OCI-LY7 (cell line): ENCODE results near the gene CEP170B. TPM values are rescaled to one million over a fixed set of nuclear protein-coding genes. Genes with fewer than 3 reads are reported as not detected.
"Not testable (repeated sequence)": the region's sequence is repeated elsewhere in the genome, so short reads cannot be mapped to it uniquely, and the experiment has no call there.

Experiments
- BruUV-seq: library from RNA; stranded (reverse); fragments of 400-500 nt; replicated peaks from 2 replicates; lab custom pipeline; 2021; lab: Mats Ljungman, UMichigan
- CTCF ChIA-PET: fragments of 300-600 bp; sonication (Branson Sonifier 250); formaldehyde crosslinking; loops from one replicate; lab custom pipeline; 2022; ENCODE audit warnings: antibody characterized with exemption; ENCODE audit not compliant: unreplicated experiment; lab: Charles Lee
- POLR2A ChIA-PET: fragments of 300-600 bp; sonication (Branson Sonifier 250); formaldehyde crosslinking; loops from one replicate; lab custom pipeline; 2022; ENCODE audit warnings: antibody characterized with exemption; lab: Charles Lee
- DNase-seq: peaks from one replicate; pipeline ENCODE4 v3.0.0-alpha.2; 2015; ENCODE audit warnings: low spot score
- H2AFZ ChIP-seq: fragments of 200-600 bp; sonication (generic), shearing (Covaris generic); 2 replicates; pipeline ENCODE4 v1.6.1; 2014; ENCODE audit warnings: mild to moderate bottlenecking, antibody characterized with exemption, low read length, moderate library complexity
- H3K27ac ChIP-seq: fragments of 200-600 bp; sonication (generic); 2 replicates; pipeline ENCODE4 v1.5.1; 2014; ENCODE audit warnings: mixed run types, low read depth, mild to moderate bottlenecking, moderate library complexity, low read length, inconsistent platforms; ENCODE audit not compliant: poor library complexity, severe bottlenecking
- H3K36me3 ChIP-seq: fragments of 200-600 bp; sonication (generic); 2 replicates; pipeline ENCODE4 v1.6.1; 2014; ENCODE audit warnings: mild to moderate bottlenecking, antibody characterized with exemption, low read length, moderate library complexity, mixed read lengths; ENCODE audit not compliant: insufficient read depth
- H3K4me1 ChIP-seq: fragments of 200-600 bp; sonication (generic); 2 replicates; pipeline ENCODE4 v1.5.1; 2014; ENCODE audit warnings: mild to moderate bottlenecking, low read length; ENCODE audit not compliant: insufficient read depth, poor library complexity, severe bottlenecking
- H3K4me2 ChIP-seq: fragments of 200-600 bp; sonication (generic); 2 replicates; pipeline ENCODE4 v1.6.1; 2014; ENCODE audit warnings: mild to moderate bottlenecking, low read length
- H3K4me3 ChIP-seq: fragments of 200-600 bp; sonication (generic); 2 replicates; pipeline ENCODE4 v1.5.1; 2014; ENCODE audit warnings: mild to moderate bottlenecking, low read depth, low read length; ENCODE audit not compliant: poor library complexity, severe bottlenecking
- H3K79me2 ChIP-seq: fragments of 200-600 bp; sonication (generic); 2 replicates; pipeline ENCODE4 v1.6.1; 2016; ENCODE audit warnings: low read depth, mild to moderate bottlenecking, low read length, moderate library complexity, mixed read lengths; ENCODE audit not compliant: insufficient read depth
- H3K9me2 ChIP-seq: fragments of 200-600 bp; sonication (generic); 2 replicates; pipeline ENCODE4 v1.6.1; 2016; ENCODE audit warnings: mild to moderate bottlenecking, low read length, mixed read lengths; ENCODE audit not compliant: insufficient read depth
- H3K9me3 ChIP-seq: fragments of 200-600 bp; sonication (generic); 2 replicates; pipeline ENCODE4 v1.6.1; 2014; ENCODE audit warnings: mild to moderate bottlenecking, mixed run types, low read length, mixed read lengths
- H4K20me1 ChIP-seq: fragments of 200-600 bp; sonication (generic); 2 replicates; pipeline ENCODE4 v1.6.1; 2014; ENCODE audit warnings: mild to moderate bottlenecking, antibody characterized with exemption, low read length, moderate library complexity, mixed read lengths; ENCODE audit not compliant: insufficient read depth
- EZH2phosphoT487 ChIP-seq: fragments of 200-600 bp; sonication (generic); IDR thresholded peaks from 2 replicates; pipeline ENCODE4 v1.6.1; 2018; ENCODE audit warnings: low read depth, borderline replicate concordance, mild to moderate bottlenecking, mixed run types, antibody characterized with exemption, low read length, moderate library complexity, mixed read lengths
- intact Hi-C: fragments of 100-400 bp; cut with micrococcal nuclease; formaldehyde crosslinking; loops from one replicate; pipeline ENCODE4 v1.10.0; 2022; ENCODE audit not compliant: unreplicated experiment
- total RNA-seq, 2 experiments: library from RNA; depleted of rRNA in 1 of 2; stranded (reverse); fragments of >200 nt in 1 of 2; shearing (Covaris generic) in 1 of 2; gene quantifications; 2 replicates each; pipeline ENCODE4 v1.2.3, GENCODE V29; 2014 to 2022
- TF ChIP-seq, protein P1 (sequence below): fragments of 200-600 bp; sonication (generic); conservative IDR thresholded peaks from 2 replicates; pipeline ENCODE4 v1.5.1; 2014; ENCODE audit warnings: mild to moderate bottlenecking, antibody characterized with exemption, low read length, moderate library complexity, mixed read lengths

CEP170B gene
- total RNA-seq, 2 experiments from 2014 or later, result 0.10 to 0.16 TPM

DNA sequence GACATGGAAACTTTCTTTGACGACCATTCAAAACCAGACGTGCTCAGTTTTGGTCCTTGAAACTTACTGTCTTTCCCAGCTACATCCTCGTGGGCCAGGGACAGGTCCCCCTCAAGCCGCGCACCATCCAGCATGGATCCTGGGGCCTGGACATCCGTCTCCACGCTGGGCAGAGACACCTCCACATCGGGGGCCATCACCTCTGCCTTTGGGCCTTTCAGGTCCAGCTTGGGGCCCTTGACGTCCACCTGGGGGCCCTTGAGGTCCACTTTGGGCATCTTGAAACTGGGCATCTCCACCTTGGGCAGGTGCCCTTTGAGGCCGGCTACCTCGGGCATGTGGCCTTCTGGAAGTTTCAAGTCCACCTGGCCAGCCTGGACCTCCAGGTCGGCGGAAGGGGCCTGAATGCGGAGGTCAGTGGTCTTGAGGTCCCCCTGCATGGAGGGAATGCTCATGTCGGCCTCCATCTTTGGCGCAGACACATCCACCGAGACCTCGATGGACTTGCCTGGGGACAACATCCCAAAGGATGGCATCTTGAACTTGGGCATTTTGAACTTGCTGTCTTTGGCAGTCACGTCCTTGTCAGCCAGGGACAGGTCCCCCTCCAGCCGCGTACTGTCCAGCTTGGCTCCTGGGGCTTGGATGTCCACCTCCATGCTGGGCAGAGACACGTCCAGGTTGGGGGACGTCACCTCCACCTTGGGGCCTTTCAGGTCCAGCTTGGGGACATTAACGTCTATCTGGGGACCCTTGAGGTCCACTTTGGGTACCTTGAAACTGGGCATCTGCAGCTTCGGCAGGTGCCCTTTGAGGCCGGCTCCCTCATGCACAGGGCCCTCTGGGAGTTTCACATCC lies 76.7 kb downstream of the CEP170B start:
- POLR2A ChIA-PET, result no interaction called here
- TF ChIP-seq, protein P1, sequence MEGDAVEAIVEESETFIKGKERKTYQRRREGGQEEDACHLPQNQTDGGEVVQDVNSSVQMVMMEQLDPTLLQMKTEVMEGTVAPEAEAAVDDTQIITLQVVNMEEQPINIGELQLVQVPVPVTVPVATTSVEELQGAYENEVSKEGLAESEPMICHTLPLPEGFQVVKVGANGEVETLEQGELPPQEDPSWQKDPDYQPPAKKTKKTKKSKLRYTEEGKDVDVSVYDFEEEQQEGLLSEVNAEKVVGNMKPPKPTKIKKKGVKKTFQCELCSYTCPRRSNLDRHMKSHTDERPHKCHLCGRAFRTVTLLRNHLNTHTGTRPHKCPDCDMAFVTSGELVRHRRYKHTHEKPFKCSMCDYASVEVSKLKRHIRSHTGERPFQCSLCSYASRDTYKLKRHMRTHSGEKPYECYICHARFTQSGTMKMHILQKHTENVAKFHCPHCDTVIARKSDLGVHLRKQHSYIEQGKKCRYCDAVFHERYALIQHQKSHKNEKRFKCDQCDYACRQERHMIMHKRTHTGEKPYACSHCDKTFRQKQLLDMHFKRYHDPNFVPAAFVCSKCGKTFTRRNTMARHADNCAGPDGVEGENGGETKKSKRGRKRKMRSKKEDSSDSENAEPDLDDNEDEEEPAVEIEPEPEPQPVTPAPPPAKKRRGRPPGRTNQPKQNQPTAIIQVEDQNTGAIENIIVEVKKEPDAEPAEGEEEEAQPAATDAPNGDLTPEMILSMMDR, result no peak
- no peak for TF ChIP-seq EZH2phosphoT487

DNA sequence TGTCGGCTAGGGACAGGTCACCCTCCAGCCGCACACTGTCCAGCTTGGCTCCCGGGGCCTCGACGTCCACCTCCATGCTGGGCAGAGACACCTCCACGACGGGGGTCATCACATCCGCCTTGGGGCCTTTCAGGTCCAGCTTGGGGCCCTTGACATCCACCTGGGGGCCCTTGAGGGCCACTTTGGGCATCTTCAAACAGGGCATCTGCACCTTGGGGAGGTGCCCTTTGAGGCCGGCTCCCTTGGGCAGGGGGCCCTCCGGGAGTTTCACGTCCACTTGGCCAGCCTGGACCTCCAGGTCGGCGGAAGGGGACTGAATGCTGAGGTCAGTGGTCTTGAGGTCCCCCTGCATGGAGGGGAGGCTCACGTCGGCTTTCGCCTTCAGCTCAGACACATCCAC lies 77.5 kb downstream of the CEP170B start:
- CTCF ChIA-PET, result no interaction called here
- intact Hi-C loops, result no loop called here
- no TSS peak for BruUV-seq

More for the DNA sequence above, 76.7 kb downstream of the CEP170B start:
- DNase-seq, result no peak
- Histone ChIP-seq H3K79me2 (no peaks in the 10 kb centered on the region), H2AFZ (no peak overlapping the region), H4K20me1 (no peaks in the 10 kb centered on the region), H3K27ac (no peak overlapping the region), H3K4me1 (no peaks in the 10 kb centered on the region), H3K9me3 (no peaks in the 10 kb centered on the region), H3K4me2 (no peak overlapping the region), H3K9me2 (no peaks in the 10 kb centered on the region), H3K36me3 (no peaks in the 10 kb centered on the region), H3K4me3 (no peak overlapping the region)
- no TSS peak for BruUV-seq
- intact Hi-C loops, result no loop called here
- CTCF ChIA-PET, result no interaction called here

DNA sequence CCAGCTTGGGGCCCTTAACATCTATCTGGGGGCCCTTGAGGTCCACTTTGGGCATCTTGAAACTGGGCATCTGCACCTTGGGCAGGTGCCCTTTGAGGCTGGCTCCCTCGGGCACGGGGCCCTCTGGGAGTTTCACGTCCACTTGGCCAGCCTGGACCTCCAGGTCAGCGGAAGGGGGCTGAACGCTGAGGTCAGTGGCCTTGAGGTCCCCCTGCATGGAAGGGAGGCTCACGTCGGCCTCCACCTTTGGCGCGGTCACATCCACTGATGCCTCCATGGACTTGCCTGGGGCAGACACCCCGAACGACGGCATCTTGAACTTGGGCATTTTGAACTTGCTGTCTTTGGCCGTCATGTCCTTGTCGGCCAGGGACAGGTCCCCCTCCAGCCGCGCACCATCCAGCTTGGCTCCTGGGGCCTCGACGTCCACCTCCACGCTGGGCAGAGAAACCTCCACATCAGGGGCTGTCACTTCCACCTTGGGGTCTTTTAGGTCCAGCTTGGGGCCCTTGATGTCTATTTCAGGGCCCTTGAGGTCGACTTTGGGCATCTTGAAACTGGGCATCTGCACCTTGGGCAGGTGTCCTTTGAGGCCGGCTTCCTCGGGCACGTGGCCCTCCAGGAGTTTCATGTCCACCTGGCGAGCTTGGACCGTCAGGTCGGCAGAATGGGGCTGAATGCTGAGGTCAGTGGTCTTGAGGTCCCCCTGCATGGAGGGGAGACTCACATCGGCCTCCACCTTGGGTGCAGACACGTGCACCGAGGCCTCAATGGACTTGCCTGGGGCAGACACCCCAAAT lies 78.3 kb downstream of the CEP170B start:
- not testable (repeated sequence) for DNase-seq

More for the DNA sequence above, 77.5 kb downstream of the CEP170B start:
- Histone ChIP-seq H3K4me3 (no peak overlapping the region), H2AFZ (no peak overlapping the region), H3K36me3 (no peaks in the 10 kb centered on the region), H3K4me2 (no peak overlapping the region), H3K9me3 (no peaks in the 10 kb centered on the region), H3K4me1 (no peaks in the 10 kb centered on the region), H3K79me2 (no peaks in the 10 kb centered on the region), H3K9me2 (no peaks in the 10 kb centered on the region), H4K20me1 (no peaks in the 10 kb centered on the region), H3K27ac (no peak overlapping the region)
- TF ChIP-seq, protein P1, result no peak
- no peak for TF ChIP-seq EZH2phosphoT487
- POLR2A ChIA-PET, result no interaction called here
- no peak for DNase-seq

DNA sequence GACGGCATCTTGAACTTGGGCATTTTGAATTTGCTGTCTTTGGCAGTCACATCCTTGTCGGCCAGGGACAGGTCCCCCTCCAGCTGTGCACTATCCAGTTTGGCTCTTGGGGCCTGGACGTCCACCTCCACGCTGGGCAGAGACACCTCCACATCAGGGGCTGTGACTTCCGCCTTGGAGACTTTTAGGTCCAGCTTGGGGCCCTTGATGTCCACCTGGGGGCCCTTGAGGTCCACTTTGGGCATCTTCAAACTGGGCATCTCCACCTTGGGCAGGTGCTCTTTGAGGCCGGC lies 78.9 kb downstream of the CEP170B start:
- H3K4me1 ChIP-seq, DNase-seq, CTCF ChIA-PET, H3K36me3 ChIP-seq, H3K4me2 ChIP-seq, H3K27ac ChIP-seq, H4K20me1 ChIP-seq, H3K79me2 ChIP-seq, H3K4me3 ChIP-seq, intact Hi-C loops, H3K9me3 ChIP-seq, H2AFZ ChIP-seq, H3K9me2 ChIP-seq, POLR2A ChIA-PET, BruUV-seq: not testable (repeated sequence)

More for the DNA sequence above, 78.3 kb downstream of the CEP170B start:
- H4K20me1 ChIP-seq, H3K79me2 ChIP-seq, H3K27ac ChIP-seq, H3K4me1 ChIP-seq, CTCF ChIA-PET, BruUV-seq, H3K4me3 ChIP-seq, H3K4me2 ChIP-seq, intact Hi-C loops, H3K9me3 ChIP-seq, H3K9me2 ChIP-seq, H3K36me3 ChIP-seq, H2AFZ ChIP-seq, POLR2A ChIA-PET: not testable (repeated sequence)
